GM03348 (cell line): Measurements from ENCODE around the gene UBXN1.
A peak's percentile ranks its signal among the peaks of the same experiment; 100 is the strongest.
"Not testable (repeated sequence)": the region's sequence is repeated elsewhere in the genome, so short reads cannot be mapped to it uniquely, and the experiment has no call there.

Source experiments
- DNase-seq: peaks from one replicate; pipeline ENCODE4 v3.0.0; 2012; ENCODE audit warnings: low spot score

The UBXN1 gene

GRCh38 chr11:62671608-62672389 lies 7.1 kb downstream of the UBXN1 start, which contains the start of the genes LBHD1 and UQCC3:
Gene LBHD1, minus strand, starts transcription at chr11:62672267. Its CDS starts 2,236 bp downstream, at chr11:62670031.
Gene UQCC3, plus strand, starts transcription at chr11:62671673. Its CDS starts 73 bp downstream, at chr11:62671746.
- DNase-seq = peak; percentile 75

DNA sequence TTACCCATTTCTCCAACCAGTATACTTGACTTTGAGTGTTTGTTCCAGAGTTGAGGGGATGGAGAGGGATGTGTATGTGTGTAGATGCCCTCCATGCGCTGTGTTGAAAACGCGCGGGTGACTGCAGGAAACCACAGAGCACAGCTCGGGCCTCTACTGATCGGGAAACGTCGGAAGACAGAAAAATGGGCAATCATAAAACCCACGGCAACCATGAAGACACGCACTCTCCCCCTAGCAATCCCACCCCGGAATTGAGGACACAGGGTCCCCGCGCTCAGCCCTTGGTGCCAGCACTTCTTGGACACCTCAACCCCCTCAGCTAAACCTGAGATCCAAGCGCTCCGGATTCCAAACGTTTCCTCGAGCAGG lies 7.7 kb downstream of the UBXN1 start:
- no peak for DNase-seq

- no peak for DNase-seq
Observed at GRCh38 chr11:62669420-62670161, 9.3 kb downstream of the UBXN1 start.

- no peak for DNase-seq
Observed at GRCh38 chr11:62667460-62667859, 11.4 kb downstream of the UBXN1 start.

DNA sequence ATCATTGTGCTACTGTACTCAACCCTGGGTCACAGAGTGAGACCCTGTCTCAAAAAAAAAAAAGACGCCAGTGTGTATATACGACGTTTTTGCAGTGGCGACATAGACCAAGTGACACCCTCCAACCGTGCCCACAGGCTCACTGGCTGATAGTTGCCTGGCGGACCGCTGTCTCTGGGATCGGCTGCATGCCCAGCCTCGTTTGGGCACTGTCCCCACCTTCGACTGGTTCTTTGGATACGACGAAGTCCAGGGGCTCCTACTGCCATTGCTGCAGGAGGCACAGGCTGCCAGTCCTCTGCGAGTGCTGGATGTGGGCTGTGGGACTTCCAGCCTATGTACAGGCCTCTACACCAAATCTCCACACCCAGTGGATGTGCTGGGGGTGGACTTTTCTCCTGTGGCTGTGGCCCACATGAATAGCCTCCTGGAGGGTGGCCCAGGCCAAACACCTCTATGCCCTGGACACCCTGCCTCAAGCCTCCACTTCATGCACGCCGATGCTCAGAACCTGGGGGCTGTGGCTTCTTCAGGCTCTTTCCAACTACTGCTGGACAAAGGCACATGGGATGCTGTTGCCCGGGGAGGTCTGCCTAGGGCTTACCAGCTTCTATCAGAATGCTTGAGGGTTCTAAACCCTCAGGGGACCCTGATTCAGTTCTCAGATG lies 12.5 kb downstream of the UBXN1 start:
- DNase-seq = no peak

- peak; percentile 63 for DNase-seq
Observed at GRCh38 chr11:62665599-62666258, 13.1 kb downstream of the UBXN1 start.

DNA sequence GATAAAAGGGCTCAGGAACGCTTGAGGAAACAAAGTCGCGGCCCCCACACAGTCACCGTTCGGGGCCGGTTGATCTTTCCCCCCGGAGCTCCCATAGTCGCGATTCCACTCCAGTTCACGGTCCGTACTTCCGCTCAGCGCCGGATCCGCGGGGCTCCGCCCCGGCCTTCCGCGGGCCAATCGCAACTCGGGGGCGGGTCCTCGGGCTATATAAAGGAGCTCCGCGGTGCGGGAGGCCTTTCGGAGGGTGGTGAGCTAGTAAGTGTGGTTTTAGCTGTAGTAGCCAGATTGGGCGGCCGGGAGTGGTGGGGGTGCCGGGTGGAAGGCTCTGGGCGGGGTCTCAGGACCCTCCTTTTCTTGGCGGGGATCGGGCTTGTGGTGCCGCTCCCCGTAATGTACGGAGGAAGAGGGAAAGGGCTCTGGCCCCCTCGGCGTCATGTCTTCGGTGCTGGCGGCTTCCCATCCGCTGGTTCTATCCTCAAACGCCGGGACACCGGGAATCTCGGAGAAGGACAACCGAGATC lies 13.7 kb downstream of the UBXN1 start, which contains the start of the genes C11orf98 and CSKMT:
Gene C11orf98 (minus strand): TSS at position 136 of the 524 bp plus-strand sequence. CDS start 41 bp downstream, at position 95.
Gene CSKMT (plus strand): TSS at position 238 of the 524 bp plus-strand sequence. CDS start 568 bp downstream, outside the sequence.
- peak; percentile 97 for DNase-seq

- peak; percentile 51 for DNase-seq
Observed at GRCh38 chr11:62664405-62665074, 14.3 kb downstream of the UBXN1 start.

DNA sequence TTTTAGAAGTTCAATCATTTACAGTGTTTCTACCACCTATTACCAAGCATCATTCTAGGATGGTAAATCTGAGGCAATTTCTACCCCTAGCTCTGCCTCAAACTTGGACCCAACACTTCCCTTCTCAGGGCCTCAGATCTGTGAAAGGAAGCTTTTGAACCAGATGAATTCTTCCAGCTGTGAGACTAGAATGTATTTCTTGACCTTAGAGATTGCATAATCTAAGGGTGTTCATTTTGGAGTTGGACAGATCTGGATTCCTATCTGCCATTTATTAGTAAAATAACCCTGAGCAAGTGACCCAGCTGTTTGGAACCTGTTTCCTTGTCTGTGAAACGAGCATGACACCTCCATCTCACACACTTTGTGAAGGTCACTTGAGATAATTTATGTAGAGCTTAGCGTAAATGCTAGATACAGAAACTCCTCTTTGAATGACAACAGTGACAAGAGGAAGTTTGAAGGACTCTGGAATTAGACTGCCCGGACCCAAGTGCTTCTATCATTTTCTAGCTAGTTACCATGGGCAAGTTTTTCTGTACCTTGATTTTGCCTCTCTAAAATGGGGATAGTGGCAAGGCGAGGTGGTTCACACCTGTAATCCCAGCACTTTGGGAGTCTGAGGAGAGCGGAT lies 22.0 kb downstream of the UBXN1 start:
- no peak for DNase-seq

DNA sequence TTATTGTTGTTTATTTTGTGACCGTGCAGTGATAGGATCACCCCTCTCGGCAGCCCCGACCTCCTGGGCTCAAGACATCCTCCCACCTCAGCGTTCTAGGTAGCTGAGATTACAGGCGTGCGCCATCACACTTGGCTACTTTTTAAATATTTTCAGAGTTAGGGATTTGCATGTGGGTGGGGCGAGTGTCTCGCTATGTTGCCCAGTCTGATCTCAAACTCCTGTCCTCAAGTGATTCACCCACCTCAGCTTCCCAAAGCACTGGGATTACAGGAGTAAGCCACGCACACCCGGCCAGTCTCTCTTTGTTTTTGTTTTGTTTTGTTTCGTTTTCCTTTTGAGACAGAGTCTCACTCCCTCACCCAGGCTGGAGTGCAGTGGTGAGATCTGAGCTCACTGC lies 24.6 kb downstream of the UBXN1 start:
- DNase-seq = no peak

DNA sequence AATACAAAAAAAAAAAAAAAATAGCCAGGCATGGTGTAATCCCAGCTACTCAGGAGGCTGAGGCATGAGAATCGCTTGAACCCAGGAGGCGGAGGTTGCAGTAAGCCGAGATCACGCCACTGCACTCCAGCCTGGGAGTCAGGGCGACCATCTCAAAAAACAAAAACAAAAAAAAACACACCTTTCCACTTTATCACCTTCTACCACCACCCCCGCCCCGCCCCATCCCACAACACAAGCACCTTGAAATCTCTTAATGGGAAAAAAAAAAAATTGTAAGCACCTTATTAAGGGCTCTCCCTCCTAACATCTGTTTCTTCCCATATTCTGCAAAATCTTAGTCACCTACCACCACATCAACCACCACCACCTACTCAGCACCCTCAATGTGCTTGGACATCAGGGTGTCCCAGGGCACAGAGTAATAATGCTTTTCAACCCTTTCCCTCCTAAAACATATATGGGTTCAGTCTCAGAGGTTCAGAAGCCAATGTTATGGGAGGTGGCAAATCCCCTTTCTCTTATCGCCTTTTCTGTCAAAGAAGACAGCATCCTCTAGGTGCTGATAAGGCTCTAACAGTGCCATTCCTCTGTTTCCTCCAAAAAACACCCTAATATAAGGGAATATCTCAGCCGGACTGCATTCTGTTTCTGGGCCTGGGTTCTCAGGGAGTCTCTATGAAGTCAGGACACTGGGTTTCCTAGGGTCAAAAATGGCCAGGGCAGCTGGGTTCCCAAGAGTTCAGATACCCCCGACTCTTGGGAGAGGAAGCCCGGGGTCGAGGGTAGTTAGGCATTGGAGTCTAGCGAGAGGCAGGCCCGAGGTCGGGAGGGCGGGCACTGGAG lies 26.5 kb downstream of the UBXN1 start:
- DNase-seq = no peak

DNA sequence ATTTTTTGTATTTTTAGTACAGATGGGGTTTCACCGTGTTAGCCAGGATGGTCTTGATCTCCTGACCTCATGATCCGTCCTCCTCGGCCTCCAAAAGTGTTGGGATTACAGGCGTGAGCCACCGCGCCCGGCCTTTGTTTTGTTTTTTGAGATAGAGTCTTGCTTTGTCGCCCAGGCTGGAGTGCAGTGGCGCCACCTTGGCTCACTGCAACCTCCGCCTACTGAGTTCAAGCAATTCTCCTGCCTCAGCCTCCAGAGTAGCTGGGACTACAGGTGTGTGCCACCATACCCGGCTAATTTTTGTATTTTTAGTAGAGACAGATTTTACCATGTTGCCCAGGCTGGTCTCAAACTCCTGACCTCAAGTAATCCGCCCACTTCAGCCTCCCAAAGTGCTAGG lies 28.6 kb downstream of the UBXN1 start:
- DNase-seq = not testable (repeated sequence)

DNA sequence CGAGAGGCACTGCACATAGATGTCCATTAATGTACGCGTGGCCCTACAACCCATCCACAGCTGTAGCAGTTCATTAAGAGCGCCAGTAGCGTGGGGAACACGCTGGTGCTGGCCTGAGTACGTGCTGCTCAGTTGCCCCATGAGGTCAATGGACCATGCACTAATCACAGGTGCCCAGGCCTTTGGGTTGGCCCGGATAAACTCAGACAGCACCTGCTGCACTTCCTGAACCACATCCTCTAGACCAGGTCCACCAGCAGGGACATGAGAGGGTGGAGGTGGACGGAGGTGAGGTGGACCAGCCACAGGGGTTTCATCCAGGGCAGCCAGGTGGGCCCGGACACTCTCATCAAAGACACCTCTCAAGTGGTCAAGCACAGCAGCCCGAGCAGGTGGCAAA lies 29.4 kb downstream of the UBXN1 start:
- no peak for DNase-seq

DNA sequence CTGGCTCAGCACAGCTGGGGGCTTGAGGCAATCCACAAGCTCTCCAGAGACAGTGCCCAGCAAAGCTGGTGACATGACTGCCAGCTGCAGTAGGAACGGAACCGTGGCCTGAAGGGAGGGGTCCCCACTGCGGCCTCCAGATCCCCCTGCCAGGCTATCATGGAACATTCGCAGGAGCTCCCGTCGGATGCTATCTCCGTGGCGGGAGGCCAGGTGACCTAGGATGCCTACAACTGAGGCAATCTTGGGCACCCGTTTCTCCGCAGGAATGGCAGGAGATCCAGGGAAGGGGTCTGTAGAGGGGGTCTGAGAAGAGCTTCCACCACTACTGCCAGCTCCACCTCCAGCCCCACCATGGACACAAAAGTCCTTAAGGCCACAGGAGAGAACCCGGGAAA lies 29.9 kb downstream of the UBXN1 start:
- no peak for DNase-seq

DNA sequence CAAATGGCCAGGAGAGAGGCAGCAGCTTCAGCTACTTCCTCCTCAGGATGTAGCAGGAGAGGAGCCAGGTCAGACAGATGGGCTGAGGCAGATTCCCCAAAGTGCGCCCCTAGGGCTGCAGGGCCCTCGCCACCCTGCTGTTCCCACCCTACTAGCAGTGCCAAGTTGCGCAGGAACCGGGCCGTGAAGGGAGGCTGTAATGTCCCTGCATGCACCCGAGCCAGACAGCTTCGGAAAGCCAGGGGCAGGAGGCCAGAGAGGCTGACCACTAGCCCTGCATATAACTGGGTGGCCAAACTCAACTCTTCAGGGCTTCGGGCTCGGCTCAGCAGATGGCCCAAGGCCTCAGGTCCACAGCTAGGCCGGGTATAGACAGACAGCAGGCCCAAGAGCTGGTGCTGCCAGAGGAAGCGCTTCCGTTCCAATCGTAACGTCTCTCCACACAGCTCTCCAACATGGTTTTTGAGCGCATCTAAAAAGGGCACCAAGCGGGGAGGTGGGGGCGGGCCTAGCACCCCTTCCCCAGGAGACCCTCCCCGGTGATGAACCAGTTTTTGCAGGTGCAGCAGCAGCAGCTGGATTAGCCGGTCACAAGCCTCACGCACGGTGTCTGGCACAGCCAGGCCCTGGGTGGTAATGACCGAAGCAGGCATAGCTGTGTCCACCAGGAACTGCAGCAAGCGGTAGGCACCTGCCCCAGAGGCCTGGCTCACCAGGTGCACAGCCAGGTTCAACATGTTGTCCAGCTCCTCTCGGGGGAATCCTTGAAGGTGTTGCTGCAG lies 30.5 kb downstream of the UBXN1 start:
- DNase-seq = no peak

DNA sequence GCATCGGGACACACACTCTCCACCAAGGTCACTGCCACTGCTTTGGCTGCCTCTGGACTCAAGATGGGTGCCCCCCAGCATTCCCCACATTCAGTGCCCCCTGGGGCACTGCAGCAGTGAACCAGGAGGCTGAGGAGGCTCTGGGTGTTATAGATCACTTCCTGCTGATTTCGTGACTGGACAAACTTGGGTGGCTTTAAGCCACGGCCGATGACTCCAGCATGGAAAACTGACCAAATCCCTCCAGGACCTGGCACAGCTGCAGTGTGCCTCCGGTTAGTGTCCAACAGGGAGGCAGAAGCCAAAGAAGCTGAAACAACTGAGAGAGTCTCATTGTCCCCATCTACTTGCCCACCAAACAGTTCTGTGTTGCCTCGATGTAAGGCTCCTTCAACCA lies 31.3 kb downstream of the UBXN1 start:
- DNase-seq = no peak

- no peak for DNase-seq
Observed at GRCh38 chr11:62646825-62647608, 31.9 kb downstream of the UBXN1 start.
